Liver (tissue), 9 donors: ENCODE measurements around the gene ZNF423. TPM values are rescaled to one million over a fixed set of nuclear protein-coding genes. Genes with fewer than 3 reads are reported as not detected.

Source experiments
- DNase-seq: peaks from one replicate; pipeline ENCODE4 v3.0.0-alpha.2; 2017; ENCODE audit warnings: low spot score
- H3K27ac ChIP-seq, 2 donors: one replicate each; pipeline ENCODE4 v1.7.0; 2013; ENCODE audit warnings: inconsistent platforms in 2 of 2, low read length in 2 of 2, control low read depth in 1 of 2, low read depth in 1 of 2, mild to moderate bottlenecking in 1 of 2
- H3K27me3 ChIP-seq, 4 donors: one replicate each; pipeline versions ENCODE4 v1.6.1 to v1.7.0; 2013; ENCODE audit warnings: low read length in 3 of 4, inconsistent platforms in 1 of 4, mild to moderate bottlenecking in 1 of 4, moderate library complexity in 1 of 4; ENCODE audit not compliant: control insufficient read depth in 4 of 4, insufficient read depth in 4 of 4
- H3K36me3 ChIP-seq, 4 donors: one replicate each; pipeline versions ENCODE4 v1.6.1 to v1.7.0; 2013; ENCODE audit warnings: low read length in 3 of 4, mild to moderate bottlenecking in 3 of 4, low read depth in 1 of 4, moderate library complexity in 1 of 4; ENCODE audit not compliant: control insufficient read depth in 4 of 4, insufficient read depth in 3 of 4
- H3K4me1 ChIP-seq, 4 donors: one replicate each; pipeline versions ENCODE4 v1.6.1 to v1.7.0; 2013; ENCODE audit warnings: low read length in 3 of 4, mild to moderate bottlenecking in 3 of 4, moderate library complexity in 1 of 4; ENCODE audit not compliant: control insufficient read depth in 4 of 4, insufficient read depth in 4 of 4
- H3K4me3 ChIP-seq, 3 donors: one replicate each; pipeline versions ENCODE4 v1.6.1 to v1.7.0; 2013; ENCODE audit warnings: low read length in 3 of 3, control low read depth in 1 of 3, low read depth in 1 of 3, mild to moderate bottlenecking in 1 of 3
- H3K9ac ChIP-seq, 2 donors: one replicate each; pipeline ENCODE4 v1.7.0; 2013; ENCODE audit warnings: low read length in 2 of 2, mild to moderate bottlenecking in 2 of 2, moderate library complexity in 2 of 2, control low read depth in 1 of 2, low read depth in 1 of 2
- H3K9me3 ChIP-seq, 4 donors: one replicate each; pipeline versions ENCODE4 v1.6.1 to v1.7.0; 2013; ENCODE audit warnings: low read length in 3 of 4; ENCODE audit not compliant: control insufficient read depth in 4 of 4
- CTCF ChIP-seq: fragments of 150-350 bp; IDR thresholded peaks from 2 replicates; pipeline ENCODE4 v1.5.1; 2017; ENCODE audit warnings: improper control_type of control experiment, low read depth, low read length; ENCODE audit not compliant: missing input control
- EGR1 ChIP-seq, 2 donors: IDR thresholded peaks; 2 replicates each; pipeline ENCODE4 v1.6.1; 2016 to 2018; ENCODE audit warnings: antibody characterized with exemption in 2 of 2, low read depth in 2 of 2
- FOXA1 ChIP-seq: IDR thresholded peaks from 2 replicates; pipeline ENCODE4 v1.6.1; 2016; ENCODE audit warnings: antibody characterized with exemption
- GABPA ChIP-seq, 2 donors: IDR thresholded peaks in 1 of 2; conservative IDR thresholded peaks in 1 of 2; 2 replicates each; pipeline ENCODE4 v1.6.1; 2016; ENCODE audit warnings: antibody characterized with exemption in 2 of 2, mild to moderate bottlenecking in 1 of 2, moderate library complexity in 1 of 2
- HNF4A ChIP-seq, 2 donors: conservative IDR thresholded peaks; 2 replicates each; pipeline ENCODE4 v1.6.1; 2016; ENCODE audit warnings: antibody characterized with exemption in 2 of 2, mild to moderate bottlenecking in 2 of 2
- JUND ChIP-seq, 2 donors: IDR thresholded peaks; 2 replicates each; pipeline ENCODE4 v1.6.1; 2016; ENCODE audit warnings: antibody characterized with exemption in 2 of 2
- NR2F2 ChIP-seq: IDR thresholded peaks from 2 replicates; pipeline ENCODE4 v1.6.1; 2016; ENCODE audit warnings: antibody characterized with exemption
- RAD21 ChIP-seq, 2 donors: IDR thresholded peaks; 2 replicates each; pipeline ENCODE4 v1.6.1; 2016; ENCODE audit warnings: antibody characterized with exemption in 2 of 2, mild to moderate bottlenecking in 2 of 2
- REST ChIP-seq: IDR thresholded peaks from 2 replicates; pipeline ENCODE4 v1.6.1; 2016; ENCODE audit warnings: antibody characterized with exemption, mild to moderate bottlenecking
- RXRA ChIP-seq, 2 donors: IDR thresholded peaks; 2 replicates each; pipeline ENCODE4 v1.6.1; 2017 to 2018; ENCODE audit warnings: antibody characterized with exemption in 2 of 2, mild to moderate bottlenecking in 1 of 2
- SP1 ChIP-seq: IDR thresholded peaks from 2 replicates; pipeline ENCODE4 v1.6.1; 2018; ENCODE audit warnings: antibody characterized with exemption, mild to moderate bottlenecking
- TAF1 ChIP-seq: conservative IDR thresholded peaks from 2 replicates; pipeline ENCODE4 v1.6.1; 2016; ENCODE audit warnings: antibody characterized with exemption, mild to moderate bottlenecking
- YY1 ChIP-seq: IDR thresholded peaks from 2 replicates; pipeline ENCODE4 v1.6.1; 2016; ENCODE audit warnings: antibody characterized with exemption, mild to moderate bottlenecking
- ZBTB33 ChIP-seq: IDR thresholded peaks from 2 replicates; pipeline ENCODE4 v1.6.1; 2016; ENCODE audit warnings: antibody characterized with exemption
- WGBS: extraction: QIAGEN DNeasy Blood & Tissue Kit; methylation state at CpG from one replicate; pipeline ENCODE4 v1.1.7; 2013; 5-methylcytosine and 5-hydroxymethylcytosine counted together
- polyA plus RNA-seq, 2 donors: library from polyadenylated mRNA; stranded (reverse) in 1 of 2; unstranded in 1 of 2; fragments of 200-250 nt in 1 of 2; fragments of >200 nt in 1 of 2; fragmentation: Nextera tagmentation in 1 of 2; extraction: Ambion mirVana in 1 of 2; gene quantifications; one replicate each; pipeline versions ENCODE4 v1.2.1 to v1.2.3, GENCODE V29; 2013 to 2015
- total RNA-seq, 2 donors: library from RNA; depleted of rRNA; stranded (reverse); fragments of >200 nt; gene quantifications; one replicate each; pipeline ENCODE4 v1.2.3, GENCODE V29; 2014
- donor health status: healthy.
- donor health status: healthy.
- donor health status: healthy.
- donor health status: healthy.
- donor health status: healthy.

ZNF423 gene
- total and polyA plus RNA-seq, 4 donors = 0.24 to 1.6 (median 0.39) TPM

GRCh38 chr16:49491771-49492761 is 363.8 kb downstream of the ZNF423 start:
- Histone ChIP-seq H3K27me3 (no peaks in the 10 kb centered on the region), H3K4me1 (peaks cover 2 to 8% (median 5%) of the 10 kb centered on the region in 4 donors), H3K27ac (peak overlapping the region; percentile 74 to 90), H3K9me3 (no peaks in the 10 kb centered on the region), H3K4me3 (peak overlapping the region; percentile 65 to 77 (median 67)), H3K36me3 (no peaks in the 10 kb centered on the region), H3K9ac (peak overlapping the region; percentile 72 to 94)
- peak; percentile 61 for DNase-seq
- WGBS = 24% methylated on average over 62 of the region's 62 CpGs
- TF ChIP-seq REST (peak; percentile 62), EGR1 (IDR thresholded peaks at IDR 0.05; ENCODE audit: low read depth in 2 of 2) (no peak), ZBTB33 (no peak), SP1 (peak; percentile 28), JUND (IDR thresholded peaks at IDR 0.05) (no peak), TAF1 (no peak), RAD21 (IDR thresholded peaks at IDR 0.05) (peak; percentile 63 to 76), RXRA (IDR thresholded peaks at IDR 0.05) (peak in 1 of 2 donors; percentile 21), CTCF (peak; percentile 83), GABPA (IDR thresholded peaks at IDR 0.05 in 1 of 2, conservative IDR thresholded peaks at IDR 0.05 in 1 of 2) (no peak), FOXA1 (no peak), YY1 (peak; percentile 35), HNF4A (conservative IDR thresholded peaks at IDR 0.05) (peak in 1 of 2 donors; percentile 18), NR2F2 (no peak)
